ENCODE measurements around the gene CFAP97D2.
"Not testable (repeated sequence)": the region's sequence is repeated elsewhere in the genome, so short reads cannot be mapped to it uniquely, and the experiment has no call there.

CFAP97D2 gene

DNA sequence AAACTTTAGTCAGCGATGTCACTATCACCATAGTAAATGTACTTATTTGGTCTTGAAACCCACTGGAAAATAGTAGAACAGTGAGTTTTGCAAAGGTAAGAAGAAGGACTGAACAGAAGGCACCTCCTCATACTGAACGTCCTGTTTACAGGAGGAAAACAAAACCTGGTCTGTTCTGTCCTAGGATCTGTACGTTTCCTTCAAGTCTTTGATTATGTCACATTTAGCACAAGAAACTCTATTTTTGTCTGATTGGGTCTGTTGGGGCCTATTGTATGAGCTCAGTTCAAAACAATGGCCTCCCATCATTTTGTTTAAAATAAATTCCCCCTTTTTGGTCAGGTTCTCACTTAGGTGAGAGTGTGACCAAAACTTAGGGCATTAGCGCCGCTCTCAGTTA lies 11.2 kb upstream of the CFAP97D2 start:
- Histone ChIP-seq H3K36me3 (ENCODE audit: control insufficient read depth, insufficient read depth, low read length) (no peaks in the 10 kb centered on the region), H3K9me3 (ENCODE audit: control insufficient read depth, low read length) (peaks cover 3% of the 10 kb centered on the region), H3K27me3 (replicated peaks; ENCODE audit: control insufficient read depth, insufficient read depth, low read length, poor library complexity, severe bottlenecking) (no peaks in the 10 kb centered on the region), H3K4me1 (ENCODE audit: control insufficient read depth, insufficient read depth, low read length, poor library complexity, severe bottlenecking) (peaks cover 19% of the 10 kb centered on the region), H3K27ac (ENCODE audit: insufficient read depth, low read length, poor library complexity, severe bottlenecking) (no peak overlapping the region), H3K4me3 (ENCODE audit: insufficient read depth, low read depth, low read length, poor library complexity, severe bottlenecking) (no peak overlapping the region)
- DNase-seq: no peak

- Histone ChIP-seq H3K36me3 (ENCODE audit: control insufficient read depth, insufficient read depth, low read length) (no peaks in the 10 kb centered on the region), H3K9me3 (ENCODE audit: control insufficient read depth, low read length) (peaks cover 3% of the 10 kb centered on the region), H3K27ac (ENCODE audit: insufficient read depth, low read length, poor library complexity, severe bottlenecking) (no peak overlapping the region), H3K4me3 (ENCODE audit: insufficient read depth, low read depth, low read length, poor library complexity, severe bottlenecking) (no peak overlapping the region), H3K27me3 (replicated peaks; ENCODE audit: control insufficient read depth, insufficient read depth, low read length, poor library complexity, severe bottlenecking) (no peaks in the 10 kb centered on the region), H3K4me1 (ENCODE audit: control insufficient read depth, insufficient read depth, low read length, poor library complexity, severe bottlenecking) (peaks cover 17% of the 10 kb centered on the region)
- no peak for DNase-seq
Measured at GRCh38 chr13:114173272-114173671, 5.8 kb upstream of the CFAP97D2 start.

DNA sequence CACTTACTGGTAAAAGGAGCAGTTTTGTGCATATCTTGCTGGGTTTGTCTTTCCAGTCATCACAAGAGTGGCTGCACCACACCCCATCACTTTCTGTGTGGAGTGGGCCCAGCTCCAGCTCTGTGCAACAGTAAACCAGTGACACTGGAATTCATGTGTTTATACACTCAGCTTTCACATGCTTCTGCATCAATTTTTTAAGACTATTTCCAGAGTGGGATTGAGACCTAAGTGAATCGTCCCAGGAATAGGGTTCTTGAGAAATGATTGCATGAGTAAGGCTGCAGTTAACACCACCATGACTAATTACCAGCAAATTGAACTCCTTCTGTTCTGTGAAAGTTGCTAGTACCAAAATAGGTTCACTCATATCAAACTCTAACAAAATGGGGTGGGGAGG lies 5.3 kb upstream of the CFAP97D2 start:
- Histone ChIP-seq H3K36me3 (ENCODE audit: control insufficient read depth, insufficient read depth, low read length) (no peaks in the 10 kb centered on the region), H3K27me3 (replicated peaks; ENCODE audit: control insufficient read depth, insufficient read depth, low read length, poor library complexity, severe bottlenecking) (no peaks in the 10 kb centered on the region), H3K9me3 (ENCODE audit: control insufficient read depth, low read length) (peaks cover 3% of the 10 kb centered on the region), H3K4me1 (ENCODE audit: control insufficient read depth, insufficient read depth, low read length, poor library complexity, severe bottlenecking) (peaks cover 21% of the 10 kb centered on the region), H3K4me3 (ENCODE audit: insufficient read depth, low read depth, low read length, poor library complexity, severe bottlenecking) (no peak overlapping the region), H3K27ac (ENCODE audit: insufficient read depth, low read length, poor library complexity, severe bottlenecking) (no peak overlapping the region)
- DNase-seq: no peak

- DNase-seq: no peak
- H3K9me3 ChIP-seq (ENCODE audit: control insufficient read depth, low read length): peaks cover 3% of the 10 kb centered on the region
- H3K27me3 ChIP-seq (replicated peaks; ENCODE audit: control insufficient read depth, insufficient read depth, low read length, poor library complexity, severe bottlenecking): no peaks in the 10 kb centered on the region
- H3K36me3 ChIP-seq (ENCODE audit: control insufficient read depth, insufficient read depth, low read length): no peaks in the 10 kb centered on the region
- no peak overlapping the region for H3K4me3 ChIP-seq (ENCODE audit: insufficient read depth, low read depth, low read length, poor library complexity, severe bottlenecking)
- H3K4me1 ChIP-seq (ENCODE audit: control insufficient read depth, insufficient read depth, low read length, poor library complexity, severe bottlenecking): peaks cover 21% of the 10 kb centered on the region
- H3K27ac ChIP-seq (ENCODE audit: insufficient read depth, low read length, poor library complexity, severe bottlenecking): no peak overlapping the region
Measured at GRCh38 chr13:114174529-114174961, 4.5 kb upstream of the CFAP97D2 start.

GRCh38 chr13:114176359-114176902 lies 2.6 kb upstream of the CFAP97D2 start:
- not testable (repeated sequence) for H3K9me3 ChIP-seq (ENCODE audit: control insufficient read depth, low read length); H3K4me3 ChIP-seq (ENCODE audit: insufficient read depth, low read depth, low read length, poor library complexity, severe bottlenecking); H3K36me3 ChIP-seq (ENCODE audit: control insufficient read depth, insufficient read depth, low read length); H3K27ac ChIP-seq (ENCODE audit: insufficient read depth, low read length, poor library complexity, severe bottlenecking); H3K27me3 ChIP-seq (replicated peaks; ENCODE audit: control insufficient read depth, insufficient read depth, low read length, poor library complexity, severe bottlenecking); DNase-seq
- peaks cover 21% of the 10 kb centered on the region for H3K4me1 ChIP-seq (ENCODE audit: control insufficient read depth, insufficient read depth, low read length, poor library complexity, severe bottlenecking)

DNA sequence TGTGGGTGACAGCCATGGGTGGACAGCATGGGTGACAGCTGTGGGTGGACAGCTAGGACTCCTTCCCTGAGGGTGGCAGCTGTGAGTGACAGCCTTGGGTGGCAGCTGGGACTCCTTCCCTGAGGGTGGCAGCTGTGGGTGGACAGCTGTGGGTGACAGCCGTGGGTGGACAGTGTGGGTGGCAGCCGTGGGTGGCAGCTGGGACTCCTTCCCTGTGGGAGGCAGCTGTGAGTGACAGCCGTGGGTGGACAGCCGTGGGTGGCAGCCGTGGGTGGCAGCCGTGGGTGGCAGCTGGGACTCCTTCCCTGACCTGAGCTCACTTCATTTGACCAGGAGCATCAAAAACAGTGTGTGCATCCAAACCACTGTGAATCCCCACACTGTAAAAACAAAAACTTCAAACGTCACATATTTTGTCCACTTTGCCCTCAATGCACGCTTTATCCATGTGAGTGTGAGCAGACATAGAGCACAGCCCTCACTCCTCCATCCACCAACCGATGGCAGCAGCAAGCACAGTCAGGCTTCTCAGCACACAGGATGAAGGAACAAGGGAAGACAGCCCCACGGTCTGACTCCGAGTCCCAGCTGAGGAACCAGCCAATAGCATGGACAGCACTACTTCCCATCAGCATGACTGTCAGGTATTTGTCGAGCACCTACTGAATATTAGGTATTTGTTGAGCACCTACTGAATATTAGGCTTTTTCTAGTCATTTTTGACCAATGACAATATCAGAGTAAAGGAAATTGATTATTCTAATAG lies 1.6 kb upstream of the CFAP97D2 start:
- Histone ChIP-seq H3K4me3 (ENCODE audit: insufficient read depth, low read depth, low read length, poor library complexity, severe bottlenecking) (no peak overlapping the region), H3K36me3 (ENCODE audit: control insufficient read depth, insufficient read depth, low read length) (no peaks in the 10 kb centered on the region), H3K27me3 (replicated peaks; ENCODE audit: control insufficient read depth, insufficient read depth, low read length, poor library complexity, severe bottlenecking) (no peaks in the 10 kb centered on the region), H3K9me3 (ENCODE audit: control insufficient read depth, low read length) (no peaks in the 10 kb centered on the region), H3K27ac (ENCODE audit: insufficient read depth, low read length, poor library complexity, severe bottlenecking) (no peak overlapping the region), H3K4me1 (ENCODE audit: control insufficient read depth, insufficient read depth, low read length, poor library complexity, severe bottlenecking) (peaks cover 21% of the 10 kb centered on the region)
- DNase-seq: no peak

DNA sequence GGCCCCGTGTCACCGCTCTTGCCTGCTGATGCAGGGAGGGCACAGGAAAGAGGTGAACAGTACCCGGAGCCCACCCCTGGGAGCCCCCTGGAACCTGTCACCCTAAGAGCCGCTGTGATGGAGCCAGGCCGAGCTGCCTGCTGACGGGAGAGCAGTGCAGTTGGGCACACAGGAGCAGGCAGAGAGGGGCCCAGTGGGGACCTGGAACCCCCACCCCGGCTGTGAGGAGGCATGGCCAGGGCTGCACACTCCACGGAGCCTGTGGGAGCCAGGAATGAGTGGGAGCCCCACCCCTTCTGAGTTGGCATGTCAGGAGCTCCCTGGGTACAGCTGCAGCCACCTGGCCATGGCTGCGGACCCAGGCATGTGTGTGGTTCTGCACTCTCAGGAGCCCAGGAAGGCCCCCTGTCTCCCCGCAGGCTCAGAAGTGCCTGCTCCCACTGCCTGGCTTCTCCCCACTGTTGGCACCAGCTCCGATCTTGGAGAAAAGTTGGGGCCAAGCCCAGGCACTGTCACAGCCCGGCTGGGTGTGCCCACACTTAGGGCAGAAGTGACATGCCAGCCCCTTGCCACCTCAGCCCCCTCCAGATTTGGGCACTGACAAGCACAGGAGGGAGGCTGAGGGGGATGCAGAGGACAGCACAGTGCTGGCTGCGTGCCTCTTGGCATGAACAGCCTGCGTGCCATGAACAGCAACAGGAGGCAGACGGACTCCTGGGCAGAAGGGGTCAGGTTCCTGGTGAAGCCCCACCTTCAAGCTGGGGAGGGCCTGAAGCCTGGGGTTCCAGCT lies 6.3 kb downstream of the CFAP97D2 start:
- Histone ChIP-seq H3K4me1 (ENCODE audit: control insufficient read depth, insufficient read depth, low read length, poor library complexity, severe bottlenecking) (no peaks in the 10 kb centered on the region), H3K27ac (ENCODE audit: insufficient read depth, low read length, poor library complexity, severe bottlenecking) (no peak overlapping the region), H3K4me3 (ENCODE audit: insufficient read depth, low read depth, low read length, poor library complexity, severe bottlenecking) (no peak overlapping the region), H3K9me3 (ENCODE audit: control insufficient read depth, low read length) (no peaks in the 10 kb centered on the region), H3K27me3 (replicated peaks; ENCODE audit: control insufficient read depth, insufficient read depth, low read length, poor library complexity, severe bottlenecking) (no peaks in the 10 kb centered on the region), H3K36me3 (ENCODE audit: control insufficient read depth, insufficient read depth, low read length) (no peaks in the 10 kb centered on the region)
- no peak for DNase-seq

GRCh38 chr13:114194853-114195252 lies 15.8 kb downstream of the CFAP97D2 start:
- H3K36me3 ChIP-seq (ENCODE audit: control insufficient read depth, insufficient read depth, low read length): no peaks in the 10 kb centered on the region
- H3K9me3 ChIP-seq (ENCODE audit: control insufficient read depth, low read length): no peaks in the 10 kb centered on the region
- no peaks in the 10 kb centered on the region for H3K27me3 ChIP-seq (replicated peaks; ENCODE audit: control insufficient read depth, insufficient read depth, low read length, poor library complexity, severe bottlenecking)
- peaks cover 4% of the 10 kb centered on the region for H3K4me1 ChIP-seq (ENCODE audit: control insufficient read depth, insufficient read depth, low read length, poor library complexity, severe bottlenecking)
- no peak for DNase-seq
- no peak overlapping the region for H3K27ac ChIP-seq (ENCODE audit: insufficient read depth, low read length, poor library complexity, severe bottlenecking)
- H3K4me3 ChIP-seq (ENCODE audit: insufficient read depth, low read depth, low read length, poor library complexity, severe bottlenecking): no peak overlapping the region

GRCh38 chr13:114196629-114197028 lies 17.6 kb downstream of the CFAP97D2 start:
- Histone ChIP-seq H3K27me3 (replicated peaks; ENCODE audit: control insufficient read depth, insufficient read depth, low read length, poor library complexity, severe bottlenecking) (peaks cover 3% of the 10 kb centered on the region), H3K4me1 (ENCODE audit: control insufficient read depth, insufficient read depth, low read length, poor library complexity, severe bottlenecking) (peaks cover 4% of the 10 kb centered on the region), H3K27ac (ENCODE audit: insufficient read depth, low read length, poor library complexity, severe bottlenecking) (no peak overlapping the region), H3K4me3 (ENCODE audit: insufficient read depth, low read depth, low read length, poor library complexity, severe bottlenecking) (no peak overlapping the region), H3K9me3 (ENCODE audit: control insufficient read depth, low read length) (no peaks in the 10 kb centered on the region), H3K36me3 (ENCODE audit: control insufficient read depth, insufficient read depth, low read length) (no peaks in the 10 kb centered on the region)
- no peak for DNase-seq

GRCh38 chr13:114198556-114198955 lies 19.5 kb downstream of the CFAP97D2 start:
- H3K27ac ChIP-seq (ENCODE audit: insufficient read depth, low read length, poor library complexity, severe bottlenecking): no peak overlapping the region
- no peaks in the 10 kb centered on the region for H3K36me3 ChIP-seq (ENCODE audit: control insufficient read depth, insufficient read depth, low read length)
- H3K27me3 ChIP-seq (replicated peaks; ENCODE audit: control insufficient read depth, insufficient read depth, low read length, poor library complexity, severe bottlenecking): peaks cover 3% of the 10 kb centered on the region
- DNase-seq: no peak
- H3K4me3 ChIP-seq (ENCODE audit: insufficient read depth, low read depth, low read length, poor library complexity, severe bottlenecking): no peak overlapping the region
- peaks cover 4% of the 10 kb centered on the region for H3K4me1 ChIP-seq (ENCODE audit: control insufficient read depth, insufficient read depth, low read length, poor library complexity, severe bottlenecking)
- no peaks in the 10 kb centered on the region for H3K9me3 ChIP-seq (ENCODE audit: control insufficient read depth, low read length)

All from effector memory CD4-positive, alpha-beta T cell (primary cell).